WTC11 (cell line): ENCODE results near the gene CTH. TPM values are rescaled to one million over a fixed set of nuclear protein-coding genes. Genes with fewer than 3 reads are reported as not detected.

Experiments
- ATAC-seq: fragments of 200-7000 bp; cut with Tn5 transposase; 2 replicates; pipeline ENCODE4 v1.10.0; 2021; ENCODE audit warnings: mild to moderate bottlenecking, moderate library complexity
- CTCF ChIA-PET: fragments of 300-600 bp; sonication (Branson Sonifier 250); formaldehyde crosslinking; loops from one replicate; lab custom pipeline; 2021; ENCODE audit warnings: antibody characterized with exemption; lab: Charles Lee
- POLR2A ChIA-PET: fragments of 350-600 bp; sonication (Branson Sonifier 250); formaldehyde crosslinking; loops from one replicate; lab custom pipeline; 2021; ENCODE audit warnings: antibody characterized with exemption; lab: Charles Lee
- DNase-seq: peaks from one replicate; pipeline ENCODE4 v3.0.0; 2021; ENCODE audit warnings: low spot score
- H3K27ac Mint-ChIP-seq: 2 replicates; pipeline ENCODE4 v1.8.0; 2021; ENCODE audit warnings: mixed read lengths
- H3K27me3 Mint-ChIP-seq: 2 replicates; pipeline ENCODE4 v1.8.0; 2021; ENCODE audit warnings: low read depth, mild to moderate bottlenecking, moderate library complexity, mixed read lengths
- H3K36me3 Mint-ChIP-seq: 2 replicates; pipeline ENCODE4 v1.8.0; 2021; ENCODE audit warnings: mixed read lengths
- H3K4me1 Mint-ChIP-seq: 2 replicates; pipeline ENCODE4 v1.8.0; 2022; ENCODE audit warnings: mixed read lengths
- H3K4me3 Mint-ChIP-seq: 2 replicates; pipeline ENCODE4 v1.8.0; 2021; ENCODE audit warnings: mild to moderate bottlenecking, moderate library complexity, mixed read lengths
- H3K9me3 Mint-ChIP-seq: 2 replicates; pipeline ENCODE4 v1.8.0; 2021; ENCODE audit warnings: mixed read lengths
- ELF4 ChIP-seq: sonication (generic); formaldehyde crosslinking; IDR thresholded peaks from 2 replicates; pipeline ENCODE4 v1.8.1; 2022; ENCODE audit warnings: low read depth, mild to moderate bottlenecking, moderate library complexity, missing genetic modification reagents
- FOXJ3 ChIP-seq: sonication (generic); formaldehyde crosslinking; IDR thresholded peaks from 2 replicates; pipeline ENCODE4 v1.9.0; 2021; ENCODE audit warnings: missing genetic modification reagents, mild to moderate bottlenecking, borderline replicate concordance
- FOXP1 ChIP-seq: sonication (generic); formaldehyde crosslinking; IDR thresholded peaks from 2 replicates; pipeline ENCODE4 v1.8.0; 2022; ENCODE audit warnings: missing genetic modification reagents, mild to moderate bottlenecking, moderate library complexity, borderline replicate concordance
- KAT7 ChIP-seq: sonication (generic); formaldehyde crosslinking; IDR thresholded peaks from 2 replicates; pipeline ENCODE4 v1.8.1; 2023; ENCODE audit warnings: missing genetic modification reagents, mild to moderate bottlenecking, borderline replicate concordance
- OVOL2 ChIP-seq: fragments of 250-450 bp; sonication (Bioruptor Pico); IDR thresholded peaks from 2 replicates; pipeline ENCODE4 v1.9.0; 2021; ENCODE audit warnings: mild to moderate bottlenecking, borderline replicate concordance
- PRRX2 ChIP-seq: fragments of 250-450 bp; sonication (Bioruptor Pico); IDR thresholded peaks from 2 replicates; pipeline ENCODE4 v1.8.0; 2021; ENCODE audit warnings: mild to moderate bottlenecking
- RORB ChIP-seq: fragments of 250-450 bp; sonication (Bioruptor Pico); IDR thresholded peaks from 2 replicates; pipeline ENCODE4 v1.9.0; 2021; ENCODE audit warnings: mild to moderate bottlenecking
- SP1 ChIP-seq: sonication (generic); formaldehyde crosslinking; conservative IDR thresholded peaks from 2 replicates; pipeline ENCODE4 v1.8.1; 2022; ENCODE audit warnings: missing genetic modification reagents
- ZBTB21 ChIP-seq: sonication (generic); formaldehyde crosslinking; IDR thresholded peaks from 2 replicates; pipeline ENCODE4 v1.8.1; 2023; ENCODE audit warnings: mild to moderate bottlenecking, missing genetic modification reagents, borderline replicate concordance
- ZNF121 ChIP-seq: sonication (generic); formaldehyde crosslinking; IDR thresholded peaks from 2 replicates; pipeline ENCODE4 v1.8.0; 2023; ENCODE audit warnings: missing genetic modification reagents
- ZNF232 ChIP-seq: sonication (generic); formaldehyde crosslinking; IDR thresholded peaks from 2 replicates; pipeline ENCODE4 v1.8.0; 2022; ENCODE audit warnings: mild to moderate bottlenecking, missing genetic modification reagents
- ZNF263 ChIP-seq: sonication (generic); formaldehyde crosslinking; IDR thresholded peaks from 2 replicates; pipeline ENCODE4 v1.8.1; 2022; ENCODE audit warnings: low read depth, mild to moderate bottlenecking, moderate library complexity, missing genetic modification reagents
- ZNF317 ChIP-seq: sonication (generic); formaldehyde crosslinking; IDR thresholded peaks from 2 replicates; pipeline ENCODE4 v1.8.1; 2023; ENCODE audit warnings: low read depth, mild to moderate bottlenecking, moderate library complexity, missing genetic modification reagents, borderline replicate concordance
- ZNF671 ChIP-seq: fragments of 250-450 bp; sonication (Bioruptor Pico); IDR thresholded peaks from 2 replicates; pipeline ENCODE4 v1.8.0; 2021; ENCODE audit warnings: mild to moderate bottlenecking
- total RNA-seq: library from RNA; stranded (reverse); gene quantifications from 3 replicates; pipeline ENCODE4 v1.2.3, GENCODE V29; 2021
- TF ChIP-seq, protein P1 (sequence below): sonication (generic); formaldehyde crosslinking; conservative IDR thresholded peaks from 2 replicates; pipeline ENCODE4 v1.8.1; 2023; ENCODE audit warnings: mild to moderate bottlenecking, low read depth, missing genetic modification reagents, moderate library complexity
- TF ChIP-seq, protein P2 (sequence below): sonication (generic); formaldehyde crosslinking; IDR thresholded peaks from 2 replicates; pipeline ENCODE4 v1.8.0; 2023; ENCODE audit warnings: missing genetic modification reagents
- TF ChIP-seq, protein P3 (sequence below): fragments of 250-450 bp; sonication (Bioruptor Pico); IDR thresholded peaks from 2 replicates; pipeline ENCODE4 v1.9.0; 2021; ENCODE audit warnings: mild to moderate bottlenecking
- TF ChIP-seq, protein P4 (sequence below): sonication (generic); formaldehyde crosslinking; IDR thresholded peaks from 2 replicates; pipeline ENCODE4 v1.8.1; 2023; ENCODE audit warnings: mild to moderate bottlenecking, missing genetic modification reagents, borderline replicate concordance
- TF ChIP-seq, protein P5 (sequence below): sonication (generic); formaldehyde crosslinking; IDR thresholded peaks from 2 replicates; pipeline ENCODE4 v1.8.1; 2022; ENCODE audit warnings: mild to moderate bottlenecking, missing genetic modification reagents, moderate library complexity, borderline replicate concordance

The CTH gene
- total RNA-seq, 1 experiment from 2014 or later = 27.8 TPM

DNA sequence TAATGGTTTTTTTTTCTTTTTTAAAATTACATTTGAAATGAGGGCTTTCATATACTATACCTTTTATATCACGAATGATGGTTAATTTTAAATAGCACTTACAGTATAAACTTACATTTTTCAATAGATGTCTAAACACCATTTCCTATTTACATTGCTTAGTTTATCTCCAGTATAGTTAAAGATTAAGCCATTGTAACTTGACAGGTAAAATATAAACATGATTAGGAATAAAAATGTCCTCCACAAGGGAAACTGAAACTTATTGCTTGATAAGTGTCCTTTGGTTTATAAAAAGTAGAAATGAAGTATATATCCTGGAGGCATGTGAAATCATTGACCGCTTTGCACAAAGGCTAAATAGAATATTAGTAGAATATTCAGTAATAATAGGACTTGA lies 20.2 kb downstream of the CTH start:
- Mint-ChIP-seq H3K4me3 (no peak overlapping the region), H3K4me1 (peaks cover 16% of the 10 kb centered on the region), H3K36me3 (peaks cover 60% of the 10 kb centered on the region), H3K27ac (no peak overlapping the region), H3K27me3 (no peaks in the 10 kb centered on the region), H3K9me3 (no peaks in the 10 kb centered on the region)
- no peak for TF ChIP-seq SP1
- TF ChIP-seq ZNF121 = no peak
- no peak for TF ChIP-seq KAT7 (CRISPR knock-in tag)
- TF ChIP-seq, protein P1, sequence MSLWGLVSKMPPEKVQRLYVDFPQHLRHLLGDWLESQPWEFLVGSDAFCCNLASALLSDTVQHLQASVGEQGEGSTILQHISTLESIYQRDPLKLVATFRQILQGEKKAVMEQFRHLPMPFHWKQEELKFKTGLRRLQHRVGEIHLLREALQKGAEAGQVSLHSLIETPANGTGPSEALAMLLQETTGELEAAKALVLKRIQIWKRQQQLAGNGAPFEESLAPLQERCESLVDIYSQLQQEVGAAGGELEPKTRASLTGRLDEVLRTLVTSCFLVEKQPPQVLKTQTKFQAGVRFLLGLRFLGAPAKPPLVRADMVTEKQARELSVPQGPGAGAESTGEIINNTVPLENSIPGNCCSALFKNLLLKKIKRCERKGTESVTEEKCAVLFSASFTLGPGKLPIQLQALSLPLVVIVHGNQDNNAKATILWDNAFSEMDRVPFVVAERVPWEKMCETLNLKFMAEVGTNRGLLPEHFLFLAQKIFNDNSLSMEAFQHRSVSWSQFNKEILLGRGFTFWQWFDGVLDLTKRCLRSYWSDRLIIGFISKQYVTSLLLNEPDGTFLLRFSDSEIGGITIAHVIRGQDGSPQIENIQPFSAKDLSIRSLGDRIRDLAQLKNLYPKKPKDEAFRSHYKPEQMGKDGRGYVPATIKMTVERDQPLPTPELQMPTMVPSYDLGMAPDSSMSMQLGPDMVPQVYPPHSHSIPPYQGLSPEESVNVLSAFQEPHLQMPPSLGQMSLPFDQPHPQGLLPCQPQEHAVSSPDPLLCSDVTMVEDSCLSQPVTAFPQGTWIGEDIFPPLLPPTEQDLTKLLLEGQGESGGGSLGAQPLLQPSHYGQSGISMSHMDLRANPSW (CRISPR knock-in tag) = no peak
- no peak for TF ChIP-seq ZNF317 (CRISPR knock-in tag)
- TF ChIP-seq, protein P2, sequence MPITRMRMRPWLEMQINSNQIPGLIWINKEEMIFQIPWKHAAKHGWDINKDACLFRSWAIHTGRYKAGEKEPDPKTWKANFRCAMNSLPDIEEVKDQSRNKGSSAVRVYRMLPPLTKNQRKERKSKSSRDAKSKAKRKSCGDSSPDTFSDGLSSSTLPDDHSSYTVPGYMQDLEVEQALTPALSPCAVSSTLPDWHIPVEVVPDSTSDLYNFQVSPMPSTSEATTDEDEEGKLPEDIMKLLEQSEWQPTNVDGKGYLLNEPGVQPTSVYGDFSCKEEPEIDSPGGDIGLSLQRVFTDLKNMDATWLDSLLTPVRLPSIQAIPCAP (CRISPR knock-in tag) = no peak
- TF ChIP-seq, protein P3, sequence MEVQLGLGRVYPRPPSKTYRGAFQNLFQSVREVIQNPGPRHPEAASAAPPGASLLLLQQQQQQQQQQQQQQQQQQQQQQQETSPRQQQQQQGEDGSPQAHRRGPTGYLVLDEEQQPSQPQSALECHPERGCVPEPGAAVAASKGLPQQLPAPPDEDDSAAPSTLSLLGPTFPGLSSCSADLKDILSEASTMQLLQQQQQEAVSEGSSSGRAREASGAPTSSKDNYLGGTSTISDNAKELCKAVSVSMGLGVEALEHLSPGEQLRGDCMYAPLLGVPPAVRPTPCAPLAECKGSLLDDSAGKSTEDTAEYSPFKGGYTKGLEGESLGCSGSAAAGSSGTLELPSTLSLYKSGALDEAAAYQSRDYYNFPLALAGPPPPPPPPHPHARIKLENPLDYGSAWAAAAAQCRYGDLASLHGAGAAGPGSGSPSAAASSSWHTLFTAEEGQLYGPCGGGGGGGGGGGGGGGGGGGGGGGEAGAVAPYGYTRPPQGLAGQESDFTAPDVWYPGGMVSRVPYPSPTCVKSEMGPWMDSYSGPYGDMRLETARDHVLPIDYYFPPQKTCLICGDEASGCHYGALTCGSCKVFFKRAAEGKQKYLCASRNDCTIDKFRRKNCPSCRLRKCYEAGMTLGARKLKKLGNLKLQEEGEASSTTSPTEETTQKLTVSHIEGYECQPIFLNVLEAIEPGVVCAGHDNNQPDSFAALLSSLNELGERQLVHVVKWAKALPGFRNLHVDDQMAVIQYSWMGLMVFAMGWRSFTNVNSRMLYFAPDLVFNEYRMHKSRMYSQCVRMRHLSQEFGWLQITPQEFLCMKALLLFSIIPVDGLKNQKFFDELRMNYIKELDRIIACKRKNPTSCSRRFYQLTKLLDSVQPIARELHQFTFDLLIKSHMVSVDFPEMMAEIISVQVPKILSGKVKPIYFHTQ (CRISPR knock-in tag) = no peak
- no peak for TF ChIP-seq ZBTB21
- TF ChIP-seq, protein P4, sequence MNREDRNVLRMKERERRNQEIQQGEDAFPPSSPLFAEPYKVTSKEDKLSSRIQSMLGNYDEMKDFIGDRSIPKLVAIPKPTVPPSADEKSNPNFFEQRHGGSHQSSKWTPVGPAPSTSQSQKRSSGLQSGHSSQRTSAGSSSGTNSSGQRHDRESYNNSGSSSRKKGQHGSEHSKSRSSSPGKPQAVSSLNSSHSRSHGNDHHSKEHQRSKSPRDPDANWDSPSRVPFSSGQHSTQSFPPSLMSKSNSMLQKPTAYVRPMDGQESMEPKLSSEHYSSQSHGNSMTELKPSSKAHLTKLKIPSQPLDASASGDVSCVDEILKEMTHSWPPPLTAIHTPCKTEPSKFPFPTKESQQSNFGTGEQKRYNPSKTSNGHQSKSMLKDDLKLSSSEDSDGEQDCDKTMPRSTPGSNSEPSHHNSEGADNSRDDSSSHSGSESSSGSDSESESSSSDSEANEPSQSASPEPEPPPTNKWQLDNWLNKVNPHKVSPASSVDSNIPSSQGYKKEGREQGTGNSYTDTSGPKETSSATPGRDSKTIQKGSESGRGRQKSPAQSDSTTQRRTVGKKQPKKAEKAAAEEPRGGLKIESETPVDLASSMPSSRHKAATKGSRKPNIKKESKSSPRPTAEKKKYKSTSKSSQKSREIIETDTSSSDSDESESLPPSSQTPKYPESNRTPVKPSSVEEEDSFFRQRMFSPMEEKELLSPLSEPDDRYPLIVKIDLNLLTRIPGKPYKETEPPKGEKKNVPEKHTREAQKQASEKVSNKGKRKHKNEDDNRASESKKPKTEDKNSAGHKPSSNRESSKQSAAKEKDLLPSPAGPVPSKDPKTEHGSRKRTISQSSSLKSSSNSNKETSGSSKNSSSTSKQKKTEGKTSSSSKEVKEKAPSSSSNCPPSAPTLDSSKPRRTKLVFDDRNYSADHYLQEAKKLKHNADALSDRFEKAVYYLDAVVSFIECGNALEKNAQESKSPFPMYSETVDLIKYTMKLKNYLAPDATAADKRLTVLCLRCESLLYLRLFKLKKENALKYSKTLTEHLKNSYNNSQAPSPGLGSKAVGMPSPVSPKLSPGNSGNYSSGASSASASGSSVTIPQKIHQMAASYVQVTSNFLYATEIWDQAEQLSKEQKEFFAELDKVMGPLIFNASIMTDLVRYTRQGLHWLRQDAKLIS (CRISPR knock-in tag) = no peak
- no peak for TF ChIP-seq OVOL2 (CRISPR knock-in tag)
- TF ChIP-seq RORB = no peak
- no peak for TF ChIP-seq FOXJ3 (CRISPR knock-in tag)
- ATAC-seq (no peak), DNase-seq (no peak)
- ChIA-PET POLR2A (no interaction called here), CTCF (interaction anchor here (0.6 kb wide), 1 partner anchor 194 kb away, joined by 3 read pairs; no protein-coding TSS in a partner anchor)

DNA sequence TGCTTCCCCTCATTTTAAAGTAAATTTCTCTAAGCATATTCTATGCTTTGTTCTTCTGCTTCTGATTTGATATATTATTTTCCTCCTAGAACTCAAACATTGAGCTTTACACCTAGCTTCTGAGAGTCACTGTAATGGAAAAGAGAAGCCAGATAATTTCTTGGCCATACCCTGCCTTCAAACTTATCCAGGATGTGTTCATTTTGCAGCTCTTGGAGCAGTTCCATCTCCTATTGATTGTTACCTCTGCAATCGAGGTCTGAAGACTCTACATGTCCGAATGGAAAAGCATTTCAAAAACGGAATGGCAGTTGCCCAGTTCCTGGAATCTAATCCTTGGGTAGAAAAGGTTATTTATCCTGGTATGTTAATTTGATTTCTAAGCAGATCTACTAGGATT lies 20.8 kb downstream of the CTH start:
- ATAC-seq = no peak
- H3K27ac Mint-ChIP-seq = no peak overlapping the region
- H3K4me3 Mint-ChIP-seq = no peak overlapping the region
- H3K27me3 Mint-ChIP-seq = no peaks in the 10 kb centered on the region
- H3K9me3 Mint-ChIP-seq = no peaks in the 10 kb centered on the region
- POLR2A ChIA-PET = no interaction called here
- peaks cover 55% of the 10 kb centered on the region for H3K36me3 Mint-ChIP-seq
- peaks cover 10% of the 10 kb centered on the region for H3K4me1 Mint-ChIP-seq
- CTCF ChIA-PET = interaction anchor here (0.6 kb wide), 1 partner anchor 195 kb away, joined by 3 read pairs; no protein-coding TSS in a partner anchor
- no peak for DNase-seq
- no peak for TF ChIP-seq ZNF671 (CRISPR knock-in tag)
- no peak for TF ChIP-seq ZNF263 (CRISPR knock-in tag)
- TF ChIP-seq, protein P1 (CRISPR knock-in tag) = no peak
- TF ChIP-seq, protein P5, sequence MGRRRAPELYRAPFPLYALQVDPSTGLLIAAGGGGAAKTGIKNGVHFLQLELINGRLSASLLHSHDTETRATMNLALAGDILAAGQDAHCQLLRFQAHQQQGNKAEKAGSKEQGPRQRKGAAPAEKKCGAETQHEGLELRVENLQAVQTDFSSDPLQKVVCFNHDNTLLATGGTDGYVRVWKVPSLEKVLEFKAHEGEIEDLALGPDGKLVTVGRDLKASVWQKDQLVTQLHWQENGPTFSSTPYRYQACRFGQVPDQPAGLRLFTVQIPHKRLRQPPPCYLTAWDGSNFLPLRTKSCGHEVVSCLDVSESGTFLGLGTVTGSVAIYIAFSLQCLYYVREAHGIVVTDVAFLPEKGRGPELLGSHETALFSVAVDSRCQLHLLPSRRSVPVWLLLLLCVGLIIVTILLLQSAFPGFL (CRISPR knock-in tag) = no peak
- no peak for TF ChIP-seq ZNF232 (CRISPR knock-in tag)
- TF ChIP-seq PRRX2 (CRISPR knock-in tag) = no peak
- TF ChIP-seq FOXP1 (CRISPR knock-in tag) = no peak
- no peak for TF ChIP-seq ELF4 (CRISPR knock-in tag)
